ENCODE results near the gene FZR1. TPM values are rescaled to one million over a fixed set of nuclear protein-coding genes. Genes with fewer than 3 reads are reported as not detected.

FZR1 gene
- total and polyA plus RNA-seq, 2 of the 13 experiments (the other 11 are each of a cell fraction or from before 2014, with no cell fraction given), result 29.0 to 30.8 TPM

DNA sequence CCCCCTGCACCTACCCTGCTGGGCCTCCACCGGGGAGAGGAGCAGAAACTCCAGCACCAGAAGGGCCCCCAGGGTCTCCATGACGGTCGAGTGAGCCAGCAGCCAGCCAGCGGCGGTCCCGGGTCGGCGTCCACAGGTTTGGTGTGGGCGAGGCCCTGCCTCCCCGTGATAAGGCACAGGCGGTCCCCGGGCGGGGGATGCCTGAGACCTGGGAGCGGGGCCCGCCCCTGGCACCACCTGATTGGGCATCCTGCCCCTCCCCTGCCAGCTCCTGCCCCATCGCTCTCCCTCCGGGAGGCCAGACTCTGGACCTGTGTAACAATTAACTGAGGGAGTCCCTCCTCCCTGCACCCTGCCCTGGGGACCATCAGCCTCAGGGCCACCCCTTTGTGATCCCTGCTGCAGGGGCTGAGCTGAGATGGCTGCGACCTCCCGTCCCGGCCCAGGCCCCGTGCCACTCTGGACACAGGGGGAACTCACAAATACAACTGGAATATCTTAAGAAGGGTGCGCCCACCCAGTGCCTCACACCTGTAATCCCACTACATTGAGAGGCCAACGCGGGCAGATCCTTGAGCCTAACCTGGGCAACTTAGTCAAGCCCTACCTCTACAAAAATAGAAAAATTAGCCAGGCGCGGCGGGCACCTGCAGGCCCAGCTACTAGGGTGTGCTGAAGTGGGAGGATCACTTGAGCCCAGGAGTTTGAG is 25.6 kb upstream of the FZR1 start, which contains the start of gene SMIM24 (continued):
- TF ChIP-seq, protein P1, sequence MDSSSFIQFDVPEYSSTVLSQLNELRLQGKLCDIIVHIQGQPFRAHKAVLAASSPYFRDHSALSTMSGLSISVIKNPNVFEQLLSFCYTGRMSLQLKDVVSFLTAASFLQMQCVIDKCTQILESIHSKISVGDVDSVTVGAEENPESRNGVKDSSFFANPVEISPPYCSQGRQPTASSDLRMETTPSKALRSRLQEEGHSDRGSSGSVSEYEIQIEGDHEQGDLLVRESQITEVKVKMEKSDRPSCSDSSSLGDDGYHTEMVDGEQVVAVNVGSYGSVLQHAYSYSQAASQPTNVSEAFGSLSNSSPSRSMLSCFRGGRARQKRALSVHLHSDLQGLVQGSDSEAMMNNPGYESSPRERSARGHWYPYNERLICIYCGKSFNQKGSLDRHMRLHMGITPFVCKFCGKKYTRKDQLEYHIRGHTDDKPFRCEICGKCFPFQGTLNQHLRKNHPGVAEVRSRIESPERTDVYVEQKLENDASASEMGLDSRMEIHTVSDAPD (CRISPR knock-in tag; IDR thresholded peaks at IDR 0.05), result no peak
- TF ChIP-seq POLR2A (IDR thresholded peaks at IDR 0.05; ENCODE audit: insufficient read depth in 1 of 2, low read depth in 2 of 2, low read length in 2 of 2) (peak; percentile 24 to 59), ZSCAN25 (CRISPR knock-in tag; IDR thresholded peaks at IDR 0.05) (peak; percentile 78), JUN (CRISPR knock-in tag; IDR thresholded peaks at IDR 0.05) (no peak), NFRKB (IDR thresholded peaks at IDR 0.05) (no peak), RBFOX2 (IDR thresholded peaks at IDR 0.05; ENCODE audit: low read depth, low read length) (peak; percentile 68), IKZF1 (IDR thresholded peaks at IDR 0.05) (no peak), RARG (CRISPR knock-in tag; IDR thresholded peaks at IDR 0.05; ENCODE audit: low read depth) (no peak), ZFP62 (CRISPR knock-in tag; IDR thresholded peaks at IDR 0.05) (no peak), MAFK (conservative IDR thresholded peaks at IDR 0.05 in 1 of 2, IDR thresholded peaks at IDR 0.05 in 1 of 2; ENCODE audit: low read length in 2 of 2) (no peak), ZC3H13 (CRISPR knock-in tag; IDR thresholded peaks at IDR 0.05) (no peak), TSC22D2 (CRISPR knock-in tag; IDR thresholded peaks at IDR 0.05; ENCODE audit: borderline replicate concordance) (no peak)
- TF ChIP-seq, protein P2, sequence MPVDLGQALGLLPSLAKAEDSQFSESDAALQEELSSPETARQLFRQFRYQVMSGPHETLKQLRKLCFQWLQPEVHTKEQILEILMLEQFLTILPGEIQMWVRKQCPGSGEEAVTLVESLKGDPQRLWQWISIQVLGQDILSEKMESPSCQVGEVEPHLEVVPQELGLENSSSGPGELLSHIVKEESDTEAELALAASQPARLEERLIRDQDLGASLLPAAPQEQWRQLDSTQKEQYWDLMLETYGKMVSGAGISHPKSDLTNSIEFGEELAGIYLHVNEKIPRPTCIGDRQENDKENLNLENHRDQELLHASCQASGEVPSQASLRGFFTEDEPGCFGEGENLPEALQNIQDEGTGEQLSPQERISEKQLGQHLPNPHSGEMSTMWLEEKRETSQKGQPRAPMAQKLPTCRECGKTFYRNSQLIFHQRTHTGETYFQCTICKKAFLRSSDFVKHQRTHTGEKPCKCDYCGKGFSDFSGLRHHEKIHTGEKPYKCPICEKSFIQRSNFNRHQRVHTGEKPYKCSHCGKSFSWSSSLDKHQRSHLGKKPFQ (CRISPR knock-in tag; IDR thresholded peaks at IDR 0.05; ENCODE audit: insufficient replicate concordance), result no peak
- TF ChIP-seq, protein P3, sequence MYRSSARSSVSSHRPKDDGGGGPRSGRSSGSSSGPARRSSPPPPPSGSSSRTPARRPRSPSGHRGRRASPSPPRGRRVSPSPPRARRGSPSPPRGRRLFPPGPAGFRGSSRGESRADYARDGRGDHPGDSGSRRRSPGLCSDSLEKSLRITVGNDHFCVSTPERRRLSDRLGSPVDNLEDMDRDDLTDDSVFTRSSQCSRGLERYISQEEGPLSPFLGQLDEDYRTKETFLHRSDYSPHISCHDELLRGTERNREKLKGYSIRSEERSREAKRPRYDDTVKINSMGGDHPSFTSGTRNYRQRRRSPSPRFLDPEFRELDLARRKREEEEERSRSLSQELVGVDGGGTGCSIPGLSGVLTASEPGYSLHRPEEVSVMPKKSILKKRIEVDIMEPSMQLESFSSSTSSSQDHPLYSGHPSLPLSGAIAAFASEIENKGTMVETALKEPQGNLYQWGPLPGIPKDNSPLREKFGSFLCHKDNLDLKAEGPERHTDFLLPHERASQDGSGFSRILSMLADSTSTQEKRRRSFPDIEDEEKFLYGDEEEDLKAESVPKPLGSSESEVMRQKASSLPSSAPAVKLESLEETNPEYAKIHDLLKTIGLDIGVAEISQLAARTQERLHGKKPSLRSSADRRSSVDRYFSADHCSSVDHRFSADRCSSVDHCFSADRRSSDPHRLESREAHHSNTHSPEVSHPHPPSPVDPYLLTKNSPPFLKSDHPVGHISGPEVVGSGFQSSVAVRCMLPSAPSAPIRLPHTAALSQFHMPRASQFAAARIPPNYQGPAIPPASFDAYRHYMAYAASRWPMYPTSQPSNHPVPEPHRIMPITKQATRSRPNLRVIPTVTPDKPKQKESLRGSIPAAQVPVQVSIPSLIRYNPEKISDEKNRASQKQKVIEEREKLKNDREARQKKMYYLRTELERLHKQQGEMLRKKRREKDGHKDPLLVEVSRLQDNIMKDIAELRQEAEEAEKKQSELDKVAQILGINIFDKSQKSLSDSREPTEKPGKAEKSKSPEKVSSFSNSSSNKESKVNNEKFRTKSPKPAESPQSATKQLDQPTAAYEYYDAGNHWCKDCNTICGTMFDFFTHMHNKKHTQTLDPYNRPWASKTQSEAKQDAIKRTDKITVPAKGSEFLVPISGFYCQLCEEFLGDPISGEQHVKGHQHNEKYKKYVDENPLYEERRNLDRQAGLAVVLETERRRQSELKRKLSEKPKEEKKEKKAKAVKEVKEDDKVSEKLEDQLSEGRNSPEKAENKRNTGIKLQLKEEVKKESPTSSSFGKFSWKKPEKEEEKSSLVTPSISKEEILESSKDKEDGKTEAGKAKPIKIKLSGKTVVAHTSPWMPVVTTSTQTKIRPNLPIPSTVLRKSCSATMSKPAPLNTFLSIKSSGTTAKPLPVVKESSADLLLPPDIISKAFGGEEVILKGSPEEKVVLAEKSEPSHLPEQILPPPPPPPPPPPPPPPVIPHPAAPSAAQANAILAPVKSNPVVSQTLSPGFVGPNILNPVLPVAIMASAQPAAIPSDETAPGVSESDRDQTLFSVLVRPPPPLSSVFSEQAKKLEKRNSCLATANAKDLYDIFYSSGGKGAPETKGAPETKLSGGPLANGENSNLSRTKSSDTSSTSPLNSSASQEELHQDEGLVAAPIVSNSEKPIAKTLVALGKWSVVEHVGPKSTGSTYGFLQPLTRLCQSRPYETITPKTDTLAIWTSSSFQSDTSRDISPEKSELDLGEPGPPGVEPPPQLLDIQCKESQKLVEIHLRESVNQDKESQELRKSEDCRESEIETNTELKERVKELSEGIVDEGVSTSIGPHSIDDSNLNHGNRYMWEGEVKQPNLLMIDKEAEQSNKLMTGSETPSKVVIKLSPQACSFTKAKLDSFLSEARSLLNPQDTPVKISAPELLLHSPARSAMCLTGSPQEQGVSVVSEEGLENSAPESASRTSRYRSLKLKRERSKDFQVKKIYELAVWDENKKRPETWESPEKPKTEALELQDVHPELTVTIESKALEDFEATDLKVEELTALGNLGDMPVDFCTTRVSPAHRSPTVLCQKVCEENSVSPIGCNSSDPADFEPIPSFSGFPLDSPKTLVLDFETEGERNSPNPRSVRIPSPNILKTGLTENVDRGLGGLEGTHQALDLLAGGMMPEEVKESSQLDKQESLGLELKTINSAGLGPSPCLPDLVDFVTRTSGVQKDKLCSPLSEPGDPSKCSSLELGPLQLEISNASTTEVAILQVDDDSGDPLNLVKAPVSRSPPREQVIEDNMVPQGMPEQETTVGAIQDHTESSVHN (CRISPR knock-in tag; IDR thresholded peaks at IDR 0.05), result no peak
- TF ChIP-seq, protein P4, sequence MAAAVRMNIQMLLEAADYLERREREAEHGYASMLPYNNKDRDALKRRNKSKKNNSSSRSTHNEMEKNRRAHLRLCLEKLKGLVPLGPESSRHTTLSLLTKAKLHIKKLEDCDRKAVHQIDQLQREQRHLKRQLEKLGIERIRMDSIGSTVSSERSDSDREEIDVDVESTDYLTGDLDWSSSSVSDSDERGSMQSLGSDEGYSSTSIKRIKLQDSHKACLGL (CRISPR knock-in tag; IDR thresholded peaks at IDR 0.05), result no peak

All from HepG2 (cell line).